Osteoblast (primary cell): Measurements from ENCODE around the gene CHST11. TPM values are rescaled to one million over a fixed set of nuclear protein-coding genes. Genes with fewer than 3 reads are reported as not detected.

Source experiments
- DNase-seq: peaks from one replicate; pipeline ENCODE4 v3.0.0; 2011; ENCODE audit warnings: low spot score, mixed read lengths; ENCODE audit not compliant: insufficient read length; ENCODE audit errors: missing footprints
- H2AFZ ChIP-seq: 2 replicates; pipeline ENCODE4 v1.6.0; 2011; ENCODE audit warnings: mild to moderate bottlenecking, low read length
- H3K27ac ChIP-seq: 2 replicates; pipeline ENCODE4 v1.5.1; 2011; ENCODE audit warnings: mild to moderate bottlenecking, low read depth, low read length, moderate library complexity
- H3K27me3 ChIP-seq: 2 replicates; pipeline ENCODE4 v1.6.0; 2012; ENCODE audit warnings: mild to moderate bottlenecking, control low read depth, inconsistent platforms, low read length, moderate library complexity; ENCODE audit not compliant: insufficient read depth
- H3K36me3 ChIP-seq: 2 replicates; pipeline ENCODE4 v1.5.1; 2011; ENCODE audit warnings: mild to moderate bottlenecking, low read length, control low read depth, moderate library complexity; ENCODE audit not compliant: insufficient read depth
- H3K4me1 ChIP-seq: 2 replicates; pipeline ENCODE4 v1.5.1; 2011; ENCODE audit warnings: mild to moderate bottlenecking, low read length, control low read depth, moderate library complexity; ENCODE audit not compliant: insufficient read depth
- H3K4me2 ChIP-seq: 2 replicates; pipeline ENCODE4 v1.6.0; 2011; ENCODE audit warnings: mild to moderate bottlenecking, low read length; ENCODE audit not compliant: insufficient read depth
- H3K4me3 ChIP-seq: fragments of 200-600 bp; sonication (generic); 3 replicates; pipeline ENCODE4 v1.5.1; 2012; ENCODE audit warnings: mild to moderate bottlenecking, low read length, inconsistent platforms; ENCODE audit not compliant: insufficient read depth
- H3K79me2 ChIP-seq: 2 replicates; pipeline ENCODE4 v1.6.0; 2012; ENCODE audit warnings: mild to moderate bottlenecking, low read length, control low read depth, inconsistent platforms; ENCODE audit not compliant: insufficient read depth
- H3K9me3 ChIP-seq: 2 replicates; pipeline ENCODE4 v1.5.1; 2011; ENCODE audit warnings: low read depth, low read length, control low read depth
- H4K20me1 ChIP-seq: 2 replicates; pipeline ENCODE4 v1.6.0; 2012; ENCODE audit warnings: mild to moderate bottlenecking, low read length, control low read depth; ENCODE audit not compliant: insufficient read depth
- total RNA-seq: library from RNA; depleted of rRNA; stranded (reverse); fragments of >200 nt; gene quantifications from 2 replicates; pipeline ENCODE4 v1.2.3, GENCODE V29; 2012
- TF ChIP-seq, protein P1 (sequence below): IDR thresholded peaks from 2 replicates; pipeline ENCODE4 v1.5.1; 2011; ENCODE audit warnings: mild to moderate bottlenecking, low read depth, low read length, moderate library complexity; ENCODE audit errors: extremely low read depth

CHST11 gene
- total RNA-seq, 1 donor: 24.6 TPM

DNA sequence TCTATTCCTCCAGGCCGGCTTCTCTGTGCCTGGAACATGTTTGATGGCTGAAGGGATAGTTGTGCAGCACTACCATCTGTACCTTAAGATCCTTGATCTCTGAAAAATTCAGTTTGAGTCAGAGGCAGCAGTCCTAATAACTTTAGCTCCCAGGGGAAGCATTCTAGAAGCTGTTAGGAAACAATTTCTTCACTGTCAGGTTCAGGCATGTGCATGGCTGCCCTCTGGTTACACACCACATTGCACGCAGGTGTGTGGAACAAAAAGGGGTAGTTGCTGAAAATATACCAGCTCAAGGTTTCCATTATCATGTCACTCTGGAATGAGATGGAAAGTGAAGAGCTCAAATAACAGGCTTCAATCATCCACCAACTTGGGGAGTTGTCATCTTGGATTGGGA is 80.1 kb downstream of the CHST11 start:
- Histone ChIP-seq H3K4me3 (no peak overlapping the region), H3K79me2 (peaks cover 36% of the 10 kb centered on the region), H3K27me3 (no peaks in the 10 kb centered on the region), H3K9me3 (no peaks in the 10 kb centered on the region), H3K4me1 (peaks cover 11% of the 10 kb centered on the region), H2AFZ (no peak overlapping the region), H3K4me2 (no peak overlapping the region), H3K36me3 (no peaks in the 10 kb centered on the region), H4K20me1 (peaks cover 18% of the 10 kb centered on the region), H3K27ac (no peak overlapping the region)
- TF ChIP-seq, protein P1, sequence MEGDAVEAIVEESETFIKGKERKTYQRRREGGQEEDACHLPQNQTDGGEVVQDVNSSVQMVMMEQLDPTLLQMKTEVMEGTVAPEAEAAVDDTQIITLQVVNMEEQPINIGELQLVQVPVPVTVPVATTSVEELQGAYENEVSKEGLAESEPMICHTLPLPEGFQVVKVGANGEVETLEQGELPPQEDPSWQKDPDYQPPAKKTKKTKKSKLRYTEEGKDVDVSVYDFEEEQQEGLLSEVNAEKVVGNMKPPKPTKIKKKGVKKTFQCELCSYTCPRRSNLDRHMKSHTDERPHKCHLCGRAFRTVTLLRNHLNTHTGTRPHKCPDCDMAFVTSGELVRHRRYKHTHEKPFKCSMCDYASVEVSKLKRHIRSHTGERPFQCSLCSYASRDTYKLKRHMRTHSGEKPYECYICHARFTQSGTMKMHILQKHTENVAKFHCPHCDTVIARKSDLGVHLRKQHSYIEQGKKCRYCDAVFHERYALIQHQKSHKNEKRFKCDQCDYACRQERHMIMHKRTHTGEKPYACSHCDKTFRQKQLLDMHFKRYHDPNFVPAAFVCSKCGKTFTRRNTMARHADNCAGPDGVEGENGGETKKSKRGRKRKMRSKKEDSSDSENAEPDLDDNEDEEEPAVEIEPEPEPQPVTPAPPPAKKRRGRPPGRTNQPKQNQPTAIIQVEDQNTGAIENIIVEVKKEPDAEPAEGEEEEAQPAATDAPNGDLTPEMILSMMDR: no peak
- no peak for DNase-seq

DNA sequence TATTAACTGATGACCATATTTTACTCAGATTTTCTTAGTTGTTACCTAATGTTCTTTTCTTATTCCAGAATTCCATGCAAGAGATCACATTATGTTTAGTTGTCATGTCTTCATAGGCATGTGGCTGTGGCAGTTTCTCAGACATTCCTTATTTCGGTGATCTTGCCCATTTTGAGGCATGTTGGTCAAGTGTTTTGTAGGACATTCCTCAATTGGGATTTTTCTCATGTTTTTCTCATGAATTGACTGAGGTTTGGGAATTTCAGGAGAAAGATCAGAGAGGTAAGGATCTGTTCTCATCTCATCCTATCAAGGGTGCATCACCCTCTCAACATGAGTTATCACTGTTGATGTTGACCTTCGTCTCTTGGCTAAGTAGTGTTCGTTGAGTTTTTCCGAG is 81.3 kb downstream of the CHST11 start:
- TF ChIP-seq, protein P1: no peak
- H4K20me1 ChIP-seq: peaks cover 17% of the 10 kb centered on the region

DNA sequence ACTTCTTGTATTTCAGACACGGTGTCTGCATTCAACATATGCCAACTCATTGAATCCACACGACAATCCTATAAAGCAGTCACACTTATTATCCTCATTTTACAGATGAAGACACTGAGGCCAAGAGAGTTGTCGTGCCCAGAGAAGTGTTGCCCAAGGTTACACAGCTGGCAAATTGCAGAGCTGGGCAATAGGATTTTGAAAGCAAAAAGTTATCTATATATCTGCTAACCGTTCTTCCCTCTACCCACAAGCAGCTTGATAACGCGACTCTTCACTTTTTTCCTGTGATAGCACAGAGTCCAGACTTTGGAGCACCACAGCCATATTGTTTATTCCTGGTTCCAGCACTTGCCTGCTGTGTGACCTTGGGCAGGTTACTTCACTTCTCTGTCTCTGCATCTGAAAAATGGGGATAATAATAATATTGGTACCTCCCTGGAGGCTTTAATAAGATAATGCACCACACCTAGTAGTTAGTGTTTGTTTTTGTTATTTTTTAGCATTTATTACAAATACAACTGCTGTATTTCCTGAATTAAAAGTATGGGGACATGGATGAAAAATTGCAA is 82.2 kb downstream of the CHST11 start:
- Histone ChIP-seq H3K4me1 (peaks cover 11% of the 10 kb centered on the region), H3K36me3 (no peaks in the 10 kb centered on the region), H3K79me2 (peaks cover 40% of the 10 kb centered on the region), H2AFZ (no peak overlapping the region), H3K27me3 (no peaks in the 10 kb centered on the region), H4K20me1 (peaks cover 17% of the 10 kb centered on the region), H3K4me3 (no peak overlapping the region), H3K27ac (no peak overlapping the region), H3K9me3 (no peaks in the 10 kb centered on the region), H3K4me2 (no peak overlapping the region)
- no peak for DNase-seq
- TF ChIP-seq, protein P1: no peak

More for the DNA sequence above, 81.3 kb downstream of the CHST11 start:
- no peak overlapping the region for H2AFZ ChIP-seq
- no peak for DNase-seq
- no peak overlapping the region for H3K4me2 ChIP-seq
- no peaks in the 10 kb centered on the region for H3K9me3 ChIP-seq
- H3K27me3 ChIP-seq: no peaks in the 10 kb centered on the region
- peaks cover 35% of the 10 kb centered on the region for H3K79me2 ChIP-seq
- H3K4me1 ChIP-seq: peaks cover 11% of the 10 kb centered on the region
- no peaks in the 10 kb centered on the region for H3K36me3 ChIP-seq
- no peak overlapping the region for H3K4me3 ChIP-seq
- H3K27ac ChIP-seq: no peak overlapping the region

- Histone ChIP-seq H4K20me1 (peaks cover 20% of the 10 kb centered on the region), H3K4me3 (no peak overlapping the region), H3K27ac (no peak overlapping the region), H2AFZ (no peak overlapping the region), H3K79me2 (peaks cover 42% of the 10 kb centered on the region), H3K27me3 (no peaks in the 10 kb centered on the region), H3K4me1 (peaks cover 6% of the 10 kb centered on the region), H3K9me3 (no peaks in the 10 kb centered on the region), H3K4me2 (no peak overlapping the region), H3K36me3 (no peaks in the 10 kb centered on the region)
- DNase-seq: no peak
- TF ChIP-seq, protein P1: no peak
Measured at GRCh38 chr12:104544836-104545235, 88.1 kb downstream of the CHST11 start.
